ENCODE results near the gene SERPINA9. TPM values are rescaled to one million over a fixed set of nuclear protein-coding genes. Genes with fewer than 3 reads are reported as not detected.

The SERPINA9 gene, protein sequence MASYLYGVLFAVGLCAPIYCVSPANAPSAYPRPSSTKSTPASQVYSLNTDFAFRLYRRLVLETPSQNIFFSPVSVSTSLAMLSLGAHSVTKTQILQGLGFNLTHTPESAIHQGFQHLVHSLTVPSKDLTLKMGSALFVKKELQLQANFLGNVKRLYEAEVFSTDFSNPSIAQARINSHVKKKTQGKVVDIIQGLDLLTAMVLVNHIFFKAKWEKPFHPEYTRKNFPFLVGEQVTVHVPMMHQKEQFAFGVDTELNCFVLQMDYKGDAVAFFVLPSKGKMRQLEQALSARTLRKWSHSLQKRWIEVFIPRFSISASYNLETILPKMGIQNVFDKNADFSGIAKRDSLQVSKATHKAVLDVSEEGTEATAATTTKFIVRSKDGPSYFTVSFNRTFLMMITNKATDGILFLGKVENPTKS
- not detected in 2 replicates for polyA plus RNA-seq

DNA sequence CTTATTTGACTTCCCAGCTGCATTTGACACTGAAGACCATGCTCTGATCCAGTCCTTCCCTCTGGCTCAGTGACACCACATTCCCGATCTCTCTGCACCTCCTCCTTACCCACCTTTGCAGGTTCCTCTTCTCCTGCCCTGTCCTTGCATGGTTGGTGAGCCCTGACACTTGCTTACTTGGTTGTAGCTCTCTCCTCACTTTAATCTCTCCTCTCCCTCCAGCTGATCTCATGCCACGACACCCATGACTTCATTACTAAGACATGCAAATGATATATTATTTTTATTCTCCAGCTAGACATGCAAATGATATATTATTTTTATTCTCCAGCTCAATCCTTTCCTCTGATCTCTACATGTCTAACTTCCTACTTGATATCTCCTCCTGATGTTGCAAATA is at the start of gene SERPINA9:
Gene SERPINA9, minus strand, starts transcription at position 175 of the 400 bp plus-strand sequence. CDS start 6,357 bp downstream, outside the sequence.

DNA sequence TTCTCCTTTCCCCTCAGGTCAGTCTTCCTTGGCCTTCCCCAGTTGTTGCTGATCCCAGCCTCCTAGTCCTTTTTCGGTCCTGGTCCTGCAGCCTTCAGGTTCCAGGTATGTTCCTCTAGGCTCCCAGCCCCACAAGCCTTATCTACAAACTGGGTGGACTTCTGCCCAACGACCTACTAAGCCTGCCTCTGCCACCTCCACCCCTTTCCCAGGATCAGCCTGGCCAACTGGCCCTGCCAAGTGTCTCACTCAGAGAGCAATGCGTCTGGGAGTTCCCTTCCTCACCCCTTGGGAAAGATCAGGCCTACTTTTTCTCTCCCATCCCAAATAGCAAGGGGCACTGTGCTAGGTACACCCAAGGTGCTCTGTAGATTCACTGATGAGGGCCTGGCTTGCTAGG is 33.4 kb upstream of the SERPINA9 start, which contains the start of gene SERPINA12:
Gene SERPINA12, minus strand, starts transcription at position 114 of the 400 bp plus-strand sequence. CDS start 11,072 bp downstream, outside the sequence.

Other genes starting within 250 kb of the SERPINA9 start
- 0.84 and 1.7 TPM in 2 replicates for gene SERPINA10, start 182.9 kb downstream of the SERPINA9 start, polyA plus RNA-seq
- not detected in 2 replicates for gene SERPINA6, start 152.9 kb downstream of the SERPINA9 start, polyA plus RNA-seq
- not detected in 2 replicates for gene SERPINA2, start 109.5 kb downstream of the SERPINA9 start, polyA plus RNA-seq
- gene SERPINA1, start 87.6 kb downstream of the SERPINA9 start, polyA plus RNA-seq, result 0.42 TPM in 1 of 2 replicates, not detected in the other
- gene SERPINA11, start 23.4 kb downstream of the SERPINA9 start, polyA plus RNA-seq, result not detected in 2 replicates
- gene SERPINA12, start 33.3 kb upstream of the SERPINA9 start, polyA plus RNA-seq, result not detected in 2 replicates
- not detected in 2 replicates for gene SERPINA4, start 85.2 kb upstream of the SERPINA9 start, polyA plus RNA-seq
- gene SERPINA5, start 105.2 kb upstream of the SERPINA9 start, polyA plus RNA-seq, result not detected in 2 replicates
- 1.1 TPM in 1 of 2 replicates, not detected in the other for gene SERPINA3, start 136.2 kb upstream of the SERPINA9 start, polyA plus RNA-seq